HG02798 (cell line): Measurements from ENCODE around the gene UFL1.
"Not testable (repeated sequence)": the region's sequence is repeated elsewhere in the genome, so short reads cannot be mapped to it uniquely, and the experiment has no call there.

Experiments used
- ATAC-seq: cut with Tn5 transposase; IDR thresholded peaks from one replicate; pipeline ENCODE4 v1.9.1; 2021; ENCODE audit warnings: mild to moderate bottlenecking; ENCODE audit not compliant: unreplicated experiment, poor library complexity

UFL1 gene

DNA sequence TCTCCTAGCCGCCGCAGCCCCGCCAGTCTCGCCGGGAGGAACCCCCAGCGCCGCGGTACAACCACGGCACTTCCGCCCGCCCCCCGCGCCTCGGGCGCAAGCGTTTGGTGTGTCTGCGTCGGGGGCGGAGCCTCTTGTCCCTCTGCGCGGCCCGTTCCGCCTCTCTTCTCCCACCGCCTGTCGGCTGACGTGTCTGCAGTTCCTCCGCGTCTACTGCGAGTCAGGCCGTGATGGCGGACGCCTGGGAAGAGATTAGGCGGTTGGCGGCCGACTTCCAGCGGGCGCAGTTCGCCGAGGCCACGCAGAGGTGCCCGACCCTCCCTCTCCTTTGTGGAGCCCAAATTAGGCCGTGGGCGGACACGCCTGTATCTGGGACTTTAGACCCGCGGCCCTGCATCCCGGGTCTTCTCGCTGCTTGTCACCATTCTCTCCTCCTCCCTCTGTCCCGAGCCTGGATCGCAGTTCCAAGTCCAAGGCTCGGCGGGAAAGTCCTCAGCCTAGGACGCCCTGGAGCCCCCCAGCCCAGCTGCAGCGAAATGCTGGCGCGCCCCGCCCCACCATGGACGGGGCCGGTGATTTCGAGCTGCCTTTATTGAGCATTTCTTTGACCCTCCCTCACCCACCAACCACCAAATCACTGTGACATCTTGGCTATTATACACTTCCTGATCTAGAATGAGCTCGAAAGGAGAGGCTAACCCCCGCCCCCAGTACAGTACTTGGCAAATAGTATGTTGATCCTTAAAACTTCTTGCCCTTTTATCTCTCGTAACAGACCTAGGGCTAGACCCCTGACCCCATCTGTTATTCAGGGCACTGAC, at the start of gene UFL1:
Gene UFL1 (plus strand): TSS at position 163 of the 821 bp plus-strand sequence. CDS start 68 bp downstream, at position 231.
- peak; percentile 98 for ATAC-seq

DNA sequence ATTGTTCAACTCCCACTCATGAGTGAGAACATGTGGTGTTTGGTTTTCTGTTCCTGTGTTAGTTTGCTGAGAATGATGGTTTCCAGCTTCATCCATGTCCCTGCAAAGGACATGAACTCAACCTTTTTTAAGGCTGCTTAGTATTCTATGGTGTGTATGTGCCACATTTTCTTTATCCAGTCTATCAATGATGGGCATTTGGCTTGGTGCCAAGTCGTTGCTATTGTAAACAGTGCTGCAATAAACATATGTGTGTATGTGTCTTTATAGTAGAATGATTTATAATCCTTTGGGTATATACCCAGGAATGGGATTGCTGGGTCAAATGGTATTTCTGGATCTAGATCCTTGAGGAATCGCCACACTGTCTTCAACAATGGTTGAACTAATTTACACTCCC, 49.3 kb upstream of the UFL1 start:
- ATAC-seq = not testable (repeated sequence)

DNA sequence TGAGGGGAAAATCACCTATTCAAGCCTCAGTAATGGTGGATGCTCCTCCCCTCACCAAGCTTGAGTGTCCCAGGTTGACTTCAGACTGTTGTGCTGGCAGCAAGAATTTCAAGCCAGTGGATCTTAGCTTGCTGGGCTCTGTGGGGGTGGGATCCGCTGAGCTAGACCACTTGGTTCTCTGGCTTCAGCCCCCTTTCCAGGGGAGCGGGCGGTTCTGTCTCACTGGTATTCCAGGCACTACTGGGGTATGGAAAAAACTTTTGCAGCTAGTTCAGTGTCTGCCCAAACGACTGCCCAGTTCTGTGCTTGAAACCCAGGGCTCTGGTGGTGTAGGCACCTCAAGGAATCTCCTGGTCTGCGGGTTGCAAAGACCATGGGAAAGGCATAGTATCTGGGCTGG, 42.9 kb upstream of the UFL1 start:
- no peak for ATAC-seq

DNA sequence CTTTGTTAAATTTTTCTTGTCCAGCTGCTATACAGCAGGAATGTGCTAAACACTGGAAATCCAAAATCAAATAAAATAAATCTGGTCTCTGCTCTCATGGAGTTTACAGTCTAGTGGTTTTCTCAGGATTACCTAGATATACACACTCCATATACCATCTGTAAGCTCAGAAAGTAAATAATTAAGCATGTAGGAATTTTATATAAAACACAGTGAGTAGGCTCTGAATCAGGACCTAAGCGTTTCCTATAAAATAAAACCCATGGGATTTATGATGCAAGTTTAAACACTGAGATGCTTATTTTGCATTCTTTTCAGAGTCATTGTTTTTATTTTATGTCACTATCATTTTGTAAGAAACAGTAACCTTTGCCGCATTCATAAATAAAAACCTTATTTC, 29.7 kb upstream of the UFL1 start:
- ATAC-seq = no peak

DNA sequence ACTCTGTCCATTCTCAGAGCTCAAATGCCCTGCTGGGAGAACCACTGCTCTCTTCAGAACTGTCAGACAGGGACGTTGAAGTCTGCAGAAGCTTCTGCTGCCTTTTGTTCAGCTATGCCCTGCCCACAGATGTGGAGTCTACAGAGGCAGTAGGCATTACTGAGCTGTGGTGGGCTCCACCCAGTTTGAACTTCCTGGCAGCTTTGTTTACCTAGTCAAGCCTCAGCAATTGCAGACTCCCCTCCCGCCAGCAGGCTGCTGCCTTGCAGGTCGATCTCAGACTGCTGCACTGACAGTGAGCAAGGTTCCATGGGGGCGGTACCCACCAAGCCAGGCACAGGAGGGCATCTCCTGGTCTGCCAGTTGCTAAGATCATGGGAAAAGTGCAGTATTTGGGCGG, 21.8 kb upstream of the UFL1 start:
- ATAC-seq = no peak

DNA sequence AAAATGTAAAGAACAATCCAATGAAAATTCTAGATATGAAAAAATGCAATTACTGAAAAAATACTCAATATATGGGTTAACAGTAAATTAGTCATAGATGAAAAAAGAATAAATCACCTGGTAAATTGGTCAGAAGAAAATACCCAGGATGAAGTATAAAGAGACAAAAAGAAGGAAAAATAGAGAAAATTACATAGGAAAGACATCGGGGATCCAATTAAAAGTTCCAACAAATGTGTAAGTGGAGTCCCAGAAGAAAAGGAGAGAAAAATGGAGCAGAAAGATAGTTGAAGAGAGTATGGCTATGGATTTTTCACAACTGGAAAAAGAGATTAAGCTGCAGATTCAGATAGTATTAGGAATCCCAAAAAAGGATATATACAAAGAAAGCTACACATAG, 18.7 kb upstream of the UFL1 start:
- ATAC-seq = no peak

DNA sequence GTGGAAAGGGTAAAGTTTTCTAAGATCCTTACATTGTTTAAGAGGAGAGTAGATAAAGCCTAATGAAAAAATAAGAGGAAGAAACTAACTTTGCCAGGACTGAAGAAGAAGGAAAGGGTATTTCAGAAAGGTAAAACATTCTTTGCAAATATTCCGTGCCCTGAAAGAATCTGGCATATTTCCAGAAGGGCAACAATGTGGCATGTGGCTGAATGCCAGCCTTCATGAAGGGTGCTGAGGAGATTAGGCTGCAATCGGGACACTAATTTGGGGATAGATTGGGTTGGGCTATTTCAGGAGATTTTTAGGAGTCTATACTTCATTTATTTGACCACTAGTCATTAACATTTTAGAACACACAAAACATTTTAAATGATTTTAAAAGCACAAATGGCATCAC, 16.2 kb upstream of the UFL1 start:
- no peak for ATAC-seq

GRCh38 chr6:96509281-96509680, 12.3 kb upstream of the UFL1 start:
- no peak for ATAC-seq

DNA sequence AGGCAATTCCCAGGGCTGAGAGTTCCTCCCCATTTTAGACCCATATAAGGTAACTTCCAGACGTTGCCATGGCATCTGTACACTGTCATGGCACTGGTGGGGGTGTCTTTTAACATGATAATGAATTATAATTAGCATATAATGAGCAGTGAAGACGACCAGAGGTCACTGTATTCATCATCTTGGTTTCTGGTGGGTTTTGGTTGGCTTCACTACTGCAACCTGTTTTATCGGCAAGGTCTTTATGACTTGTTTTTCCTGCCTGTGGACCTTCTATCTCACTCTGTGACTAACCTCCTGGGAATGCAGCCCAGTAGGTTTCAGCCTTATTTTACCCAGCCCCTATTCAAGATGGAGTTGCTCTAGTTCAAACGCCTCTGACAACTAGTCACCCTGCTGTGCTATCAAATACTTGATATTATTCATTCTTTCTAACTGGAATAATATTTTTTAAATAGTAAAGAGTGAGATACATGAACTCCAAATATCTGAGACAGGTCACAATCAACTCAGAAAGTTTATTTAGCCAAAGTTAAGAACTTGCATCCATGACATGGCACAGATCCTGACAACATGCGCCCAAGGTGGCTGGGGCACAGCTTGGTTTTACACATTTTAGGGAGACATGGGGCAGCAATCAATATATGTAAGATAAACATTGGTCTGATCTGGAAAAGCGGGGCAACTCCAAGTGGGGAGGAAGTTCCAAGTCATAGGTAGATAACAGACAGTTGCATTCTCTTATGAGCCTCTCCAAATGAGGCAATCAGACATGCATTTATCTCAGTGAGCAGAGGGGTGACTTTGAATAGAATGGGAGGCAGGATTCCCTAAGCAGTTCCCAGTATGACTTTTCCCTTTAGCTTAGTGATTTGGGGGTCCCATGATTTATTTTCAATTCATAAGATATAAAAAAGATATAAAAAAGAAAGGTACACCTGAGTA, 1.2 kb upstream of the UFL1 start:
- no peak for ATAC-seq

DNA sequence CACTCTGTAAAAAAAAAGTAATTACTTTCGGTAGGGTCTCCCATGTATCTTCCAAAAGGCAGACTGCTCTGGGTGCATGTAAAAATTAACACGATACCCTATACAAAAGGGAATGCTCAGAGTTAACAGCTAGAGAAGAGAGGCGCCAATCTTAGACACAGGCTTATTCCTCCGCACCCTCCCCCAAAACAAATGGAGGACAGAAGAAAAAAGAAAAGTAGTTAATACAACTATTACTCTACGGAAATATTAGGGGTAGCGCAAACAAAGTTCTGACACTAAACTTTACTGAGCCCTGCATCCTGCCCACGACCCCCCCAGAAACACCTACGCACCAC, 331 bp upstream of the UFL1 start:
- peak; percentile 19 for ATAC-seq

DNA sequence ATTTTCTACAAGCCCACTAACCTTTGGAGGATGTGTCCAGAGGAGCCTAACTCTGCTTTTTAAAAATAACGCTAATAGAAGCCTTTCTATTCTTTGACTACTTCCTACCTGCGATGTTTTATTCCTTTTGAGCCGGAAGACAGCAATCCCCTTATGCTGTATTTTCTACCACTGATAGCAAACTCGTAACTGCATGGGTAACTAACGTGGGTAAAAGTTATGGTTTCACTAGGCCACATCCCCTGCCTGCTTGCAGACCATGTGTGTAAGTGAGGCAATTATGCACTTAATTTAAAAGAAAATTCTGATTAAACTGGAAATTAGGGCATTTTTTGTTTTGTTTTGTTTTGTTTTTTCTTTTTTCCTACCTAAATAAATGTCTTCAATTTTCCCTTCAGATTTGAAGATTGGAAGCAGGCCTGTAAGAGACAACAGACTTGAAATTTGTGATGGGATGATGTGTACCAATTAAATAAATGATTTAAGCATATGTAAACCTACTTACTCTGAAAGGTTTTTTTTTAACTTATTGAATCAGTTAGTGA, 931 bp downstream of the UFL1 start:
- ATAC-seq = peak; percentile 28

DNA sequence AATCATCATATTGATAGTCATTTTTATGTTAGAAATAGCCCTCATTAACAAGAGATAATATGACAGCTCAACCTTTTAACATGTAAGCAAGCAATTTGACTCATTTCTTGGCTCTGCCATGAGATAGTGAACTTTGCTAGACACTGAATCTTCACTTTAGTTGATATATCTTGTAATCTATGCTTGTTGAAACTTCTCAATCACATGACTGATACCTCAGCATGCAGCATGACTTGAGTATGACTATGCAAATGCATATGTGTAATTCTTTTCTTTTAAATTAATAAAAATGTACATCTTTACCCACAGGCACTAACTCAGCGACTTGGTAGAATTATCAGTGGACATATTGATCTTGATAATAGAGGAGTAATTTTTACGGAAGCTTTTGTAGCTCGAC, 6.6 kb downstream of the UFL1 start:
- no peak for ATAC-seq

GRCh38 chr6:96532399-96532798, 10.8 kb downstream of the UFL1 start:
- ATAC-seq = peak; percentile 30

GRCh38 chr6:96537726-96538125, 16.1 kb downstream of the UFL1 start:
- no peak for ATAC-seq

DNA sequence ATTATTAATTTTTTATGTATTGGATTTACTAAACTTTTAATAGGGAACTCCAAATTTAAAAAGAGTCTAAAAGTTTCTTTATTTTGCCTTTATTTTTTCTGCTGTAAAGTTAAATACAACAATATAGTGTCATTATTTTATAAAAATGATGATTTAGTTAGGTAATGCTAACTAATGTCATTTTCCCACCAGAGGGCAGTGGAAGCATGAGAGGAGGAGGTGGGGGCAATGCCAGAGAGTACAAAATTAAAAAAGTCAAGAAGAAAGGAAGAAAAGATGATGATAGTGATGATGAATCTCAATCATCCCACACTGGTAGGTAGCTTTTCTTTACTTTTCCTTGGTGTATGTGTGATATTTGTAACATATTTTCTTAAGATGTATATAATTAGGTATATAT, 21.1 kb downstream of the UFL1 start:
- peak; percentile 41 for ATAC-seq

DNA sequence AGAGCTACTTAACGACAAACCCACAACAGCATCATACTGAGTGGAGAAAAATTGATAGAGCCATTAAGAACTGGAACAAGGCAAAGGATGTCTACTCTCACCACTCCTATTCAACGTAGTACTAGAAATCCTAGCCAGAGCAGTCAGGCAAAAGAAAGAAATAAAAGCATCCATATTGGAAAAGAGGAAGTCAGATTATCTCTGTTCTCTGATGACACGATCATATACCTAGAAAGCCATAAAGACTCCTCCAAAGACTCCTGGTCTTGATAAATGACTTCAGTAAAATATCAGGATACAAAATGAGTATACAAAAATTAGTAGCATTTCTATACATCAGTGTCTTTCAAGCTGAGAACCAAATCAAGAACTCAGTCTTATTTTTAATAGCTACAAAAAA, 24.3 kb downstream of the UFL1 start:
- no peak for ATAC-seq

GRCh38 chr6:96547654-96548053, 26.0 kb downstream of the UFL1 start:
- ATAC-seq = no peak

DNA sequence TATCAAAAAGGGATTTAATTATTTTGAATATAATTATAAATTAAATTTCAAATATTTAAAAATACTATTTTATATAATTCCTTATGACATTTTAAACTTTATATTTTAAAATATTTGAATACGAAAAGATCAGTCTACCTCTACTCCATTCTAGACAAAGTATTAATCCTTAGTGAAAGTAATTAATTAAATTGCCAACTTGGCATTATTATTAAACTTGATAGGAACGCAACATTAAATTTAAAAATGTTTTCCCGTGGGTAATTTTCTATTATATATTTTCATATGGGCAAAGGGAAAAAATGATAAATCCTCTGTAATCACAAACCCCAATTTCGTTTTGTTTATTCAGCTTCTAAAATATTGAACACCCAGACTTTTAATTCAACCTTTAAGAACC, 33.0 kb downstream of the UFL1 start:
- no peak for ATAC-seq

DNA sequence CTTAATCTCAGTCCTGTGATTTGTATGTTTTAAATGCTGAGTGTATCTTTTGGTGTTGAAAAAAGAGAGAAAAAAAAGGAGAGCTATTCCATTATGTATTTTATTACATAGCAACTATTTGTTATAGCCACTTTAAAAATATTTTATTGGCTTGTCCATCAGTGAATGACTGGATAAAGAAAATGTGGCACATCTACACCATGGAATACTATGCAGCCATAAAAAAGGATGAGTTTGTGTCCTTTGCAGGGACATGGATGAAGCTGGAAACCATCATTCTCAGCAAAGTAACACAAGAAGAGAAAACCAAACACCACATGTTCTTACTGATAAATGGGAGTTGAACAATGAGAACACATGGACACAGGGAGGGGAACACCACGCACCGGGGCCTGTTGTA, 38.1 kb downstream of the UFL1 start:
- not testable (repeated sequence) for ATAC-seq

DNA sequence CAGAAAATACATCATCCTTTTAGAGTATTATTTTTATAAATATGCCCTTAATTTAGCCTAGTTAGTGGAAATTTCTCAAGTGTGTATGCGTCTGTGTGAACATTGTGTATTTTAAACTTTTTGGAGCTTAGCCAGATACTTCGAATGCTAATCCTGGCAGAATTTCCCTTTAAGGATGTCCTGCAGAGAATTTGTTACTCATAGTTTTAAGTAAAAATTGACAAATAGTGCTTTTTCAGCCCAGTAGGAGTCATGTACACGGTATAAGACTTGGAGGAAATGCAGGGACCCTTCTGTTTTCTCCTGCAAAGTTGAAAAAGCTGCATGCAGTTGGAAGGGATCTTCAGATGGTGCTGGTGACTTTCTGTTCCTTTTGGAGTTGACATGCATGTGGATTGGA, 41.3 kb downstream of the UFL1 start, which contains the start of gene FHL5:
Gene FHL5 (plus strand): TSS at position 243 of the 400 bp plus-strand sequence. CDS start 40,486 bp downstream, outside the sequence.
- ATAC-seq = no peak

DNA sequence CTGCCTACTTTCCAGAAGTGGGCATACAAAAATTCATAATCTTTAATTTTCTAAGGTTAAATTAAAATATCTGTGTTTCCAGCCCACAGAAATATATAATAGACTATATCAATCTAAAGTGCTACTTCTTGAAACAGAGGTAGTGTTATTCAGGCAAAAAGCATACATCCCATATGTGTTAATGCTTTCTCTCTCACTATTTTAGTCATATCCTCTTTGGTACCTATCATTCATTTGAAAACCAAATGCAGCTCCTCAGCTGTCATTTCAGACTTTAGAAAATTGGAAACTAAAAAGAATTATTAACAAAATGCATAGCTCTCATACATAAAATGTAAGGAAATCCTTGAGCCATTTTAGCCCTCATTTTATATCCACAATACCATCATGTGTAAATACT, 42.2 kb downstream of the UFL1 start:
- no peak for ATAC-seq
